ENCODE results near the gene CEP290.
"Not testable (repeated sequence)": the region's sequence is repeated elsewhere in the genome, so short reads cannot be mapped to it uniquely, and the experiment has no call there.

The CEP290 gene

DNA sequence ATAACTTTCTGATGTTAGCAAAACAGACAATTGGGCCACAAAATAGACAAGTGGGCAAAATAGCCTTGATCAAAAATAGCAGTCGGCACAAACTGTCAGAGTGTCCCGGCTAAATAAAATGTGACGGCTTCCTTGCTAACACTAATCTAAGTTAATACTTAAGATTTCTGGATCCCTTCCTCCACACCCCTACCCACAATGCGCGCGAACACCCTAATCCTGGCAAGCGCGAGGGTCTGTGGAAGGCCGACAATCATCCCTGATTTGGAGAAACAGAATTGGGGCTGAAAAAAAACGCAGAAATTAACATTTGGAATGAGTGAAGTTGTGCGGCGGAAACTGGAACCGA is 489 bp downstream of the CEP290 start:
- DNase-seq (ENCODE audit: low read depth), result no peak

DNA sequence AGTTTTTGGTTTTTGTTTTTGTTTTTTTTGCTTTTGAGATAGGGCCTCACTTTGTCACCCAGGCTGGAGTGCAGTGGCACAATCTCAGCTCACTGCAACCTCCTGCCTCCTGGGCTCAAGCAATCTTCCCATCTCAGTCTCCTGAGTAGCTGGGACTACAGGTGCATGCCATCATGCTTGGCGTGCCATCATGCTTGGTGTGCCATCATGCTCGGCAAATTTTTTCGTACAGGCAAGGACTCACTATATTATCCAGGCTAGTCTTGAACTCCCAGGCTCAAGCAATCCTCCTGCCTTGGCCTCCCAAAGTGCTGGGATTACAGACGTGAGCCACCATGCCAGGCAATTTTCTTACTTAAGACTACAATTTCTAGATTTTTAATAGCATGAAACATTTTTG is 2.2 kb downstream of the CEP290 start:
- not testable (repeated sequence) for DNase-seq (ENCODE audit: low read depth)

DNA sequence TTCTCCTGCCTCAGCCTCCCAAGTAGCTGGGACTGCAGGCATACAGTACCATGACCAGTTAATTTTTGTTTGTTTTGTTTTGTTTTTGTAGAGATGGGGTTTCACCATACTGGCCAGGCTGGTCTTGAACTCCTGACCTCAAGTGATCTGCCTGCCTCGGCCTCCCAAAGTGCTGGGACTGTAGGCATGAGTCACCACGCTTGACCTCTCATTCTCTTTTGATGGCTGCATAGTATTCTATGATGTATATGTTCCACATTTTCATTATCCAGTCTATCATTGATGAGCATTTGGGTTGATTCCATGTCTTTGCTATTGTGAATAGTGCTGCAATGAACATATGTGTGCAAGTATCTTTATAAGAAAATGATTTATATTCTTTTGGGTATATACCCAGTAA is 8.7 kb downstream of the CEP290 start:
- not testable (repeated sequence) for DNase-seq (ENCODE audit: low read depth)

DNA sequence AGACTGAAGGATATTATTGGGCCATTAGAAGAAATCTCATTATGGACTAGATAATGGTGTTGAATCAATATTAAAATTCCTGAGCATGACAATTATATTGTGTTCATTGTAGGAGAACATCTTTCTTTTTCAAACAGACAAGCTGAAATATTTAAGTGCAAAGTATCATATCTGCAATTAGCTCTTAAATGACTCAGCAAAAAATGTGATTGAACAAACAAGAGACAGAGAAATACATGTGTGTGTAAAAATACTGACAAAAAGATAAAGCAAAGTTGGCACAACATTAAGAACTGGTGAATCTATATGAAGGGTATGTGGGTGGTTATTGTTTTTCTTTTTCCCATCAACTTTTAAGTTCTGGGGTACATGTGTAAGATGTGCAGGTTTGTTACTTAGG is 9.5 kb downstream of the CEP290 start:
- no peak for DNase-seq (ENCODE audit: low read depth)

DNA sequence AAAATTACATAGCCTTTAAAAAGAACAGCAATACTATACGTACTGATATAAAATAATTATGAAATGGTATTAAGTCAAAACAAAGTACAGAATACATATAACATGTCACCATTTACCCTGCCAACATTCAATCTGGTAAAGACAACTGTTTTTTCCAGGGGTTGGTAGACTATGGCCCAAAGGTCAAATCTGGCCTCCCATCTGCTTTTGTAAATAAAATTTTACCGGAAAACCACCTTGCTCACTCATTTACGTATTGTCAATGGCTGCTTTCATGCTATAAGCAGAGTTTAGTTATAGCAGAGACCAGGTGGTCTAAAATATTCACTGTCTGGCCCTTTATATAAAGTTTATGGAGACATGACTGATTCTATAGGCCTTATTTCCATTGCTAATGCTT is 14.0 kb downstream of the CEP290 start:
- no peak for DNase-seq (ENCODE audit: low read depth)

DNA sequence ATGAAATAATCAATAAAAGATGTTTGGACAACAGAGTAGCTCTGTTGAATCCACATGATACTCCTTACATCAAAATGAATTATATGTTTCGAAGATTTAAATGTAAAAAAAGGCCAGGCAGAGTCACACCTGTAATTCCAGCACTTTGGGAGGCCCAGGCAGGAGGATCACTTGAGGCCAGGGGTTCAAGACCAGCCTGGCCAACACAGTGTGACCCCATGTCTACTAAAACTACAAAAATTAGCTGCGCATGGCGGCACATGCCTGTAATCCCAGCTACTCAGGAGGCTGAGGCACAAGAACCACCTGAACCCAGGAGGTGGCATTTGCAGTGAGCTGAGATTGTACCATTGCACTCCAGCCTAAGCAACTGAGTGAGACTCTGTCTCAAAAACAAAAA is 14.8 kb downstream of the CEP290 start:
- no peak for DNase-seq (ENCODE audit: low read depth)

DNA sequence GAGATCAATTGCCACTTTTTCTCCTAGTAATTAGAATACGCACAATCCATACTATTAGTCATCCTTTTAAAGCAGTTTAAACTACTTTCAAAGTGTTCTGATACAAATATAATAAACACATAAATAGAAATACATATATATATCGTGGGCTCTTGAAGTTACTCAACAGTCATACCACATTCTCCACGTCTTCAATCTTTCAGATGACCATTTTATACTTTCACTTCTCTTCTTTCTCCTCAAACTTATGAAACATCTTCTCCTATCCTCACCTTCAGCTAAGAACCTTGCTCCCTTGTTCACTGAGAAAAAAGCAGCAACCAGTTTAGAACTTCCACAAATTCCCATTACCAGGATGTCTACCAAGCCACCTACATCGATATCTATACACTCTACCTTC is 19.2 kb downstream of the CEP290 start:
- no peak for DNase-seq (ENCODE audit: low read depth)

DNA sequence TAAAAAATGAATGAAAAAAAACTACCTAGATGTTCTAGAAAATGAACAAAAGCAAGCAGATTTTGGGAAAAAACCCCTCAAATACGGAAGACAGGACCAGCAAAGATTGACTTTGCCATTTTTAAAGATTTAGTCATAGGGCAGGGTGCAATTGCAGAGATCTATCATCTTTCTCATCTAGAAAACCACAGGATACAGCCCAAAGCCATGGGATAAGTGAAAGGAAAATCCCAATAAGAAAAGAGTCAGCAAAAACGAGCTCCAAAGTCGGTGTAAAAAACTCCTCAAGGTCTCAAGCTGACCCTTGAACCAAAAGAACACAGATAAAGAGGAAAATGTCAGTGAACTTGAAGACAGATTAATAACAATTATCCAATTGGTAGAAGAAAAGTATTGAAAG is 28.0 kb downstream of the CEP290 start:
- no peak for DNase-seq (ENCODE audit: low read depth)

DNA sequence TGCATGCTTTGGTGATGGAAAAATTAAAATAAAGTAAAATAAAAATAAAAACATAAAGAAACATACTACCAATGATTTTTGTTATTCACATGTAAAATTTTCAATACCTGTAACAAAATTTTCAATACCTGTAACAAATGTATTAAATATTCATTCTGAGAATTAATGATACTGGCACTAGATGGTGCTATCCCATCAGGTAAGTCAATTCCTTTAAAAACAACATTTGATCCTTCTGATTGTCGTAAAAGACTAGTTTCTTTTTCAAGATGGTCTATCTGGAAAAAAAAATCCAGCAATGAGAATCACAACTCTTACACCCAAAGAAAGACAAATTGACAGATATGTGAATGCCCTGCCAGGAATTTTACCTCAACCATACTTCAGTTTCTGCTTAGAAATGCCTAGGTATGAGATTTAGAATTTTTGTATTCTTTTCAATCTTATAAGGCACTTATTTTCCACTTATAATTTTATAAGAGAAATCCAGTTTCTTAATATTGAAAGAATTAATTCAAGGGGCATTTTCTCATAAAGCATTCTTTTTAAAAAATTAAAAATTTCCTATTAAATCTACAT is 30.7 kb downstream of the CEP290 start:
- DNase-seq (ENCODE audit: low read depth), result no peak

DNA sequence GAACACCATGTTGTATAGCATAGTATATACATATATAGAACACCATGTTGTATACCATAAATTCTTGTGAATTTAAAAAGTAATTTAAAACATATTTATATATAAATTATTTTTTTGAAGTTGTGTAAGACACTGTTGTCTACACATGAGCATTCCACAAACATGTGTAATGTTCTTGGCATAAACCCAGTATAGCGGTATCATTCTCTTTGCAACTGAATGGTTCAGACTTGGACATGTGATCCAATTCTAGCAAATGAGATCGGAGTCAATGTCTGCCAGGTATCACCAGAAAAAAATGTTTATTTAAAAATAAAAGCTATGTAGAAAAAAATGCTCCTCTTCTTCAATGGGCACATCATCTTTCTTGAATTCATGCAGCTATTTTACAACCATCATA is 33.9 kb downstream of the CEP290 start:
- no peak for DNase-seq (ENCODE audit: low read depth)

DNA sequence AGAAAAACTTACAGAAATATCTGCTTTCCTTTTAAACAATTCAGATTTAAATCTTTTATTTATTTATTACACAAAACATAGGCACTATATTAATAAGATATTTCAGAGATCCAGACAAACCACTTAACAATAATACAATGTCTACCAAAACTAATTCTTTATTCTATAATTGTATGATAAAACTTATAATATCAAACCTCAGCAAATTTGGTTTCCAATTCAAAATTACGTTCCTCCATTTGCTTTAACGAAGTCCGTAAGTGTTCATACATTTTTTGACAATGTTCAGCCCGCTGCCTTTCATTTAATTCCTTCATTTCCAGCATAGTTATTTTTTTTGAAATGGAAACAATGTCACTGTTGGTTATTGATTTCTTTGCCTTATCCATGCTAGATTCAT is 48.3 kb downstream of the CEP290 start:
- DNase-seq (ENCODE audit: low read depth), result no peak

DNA sequence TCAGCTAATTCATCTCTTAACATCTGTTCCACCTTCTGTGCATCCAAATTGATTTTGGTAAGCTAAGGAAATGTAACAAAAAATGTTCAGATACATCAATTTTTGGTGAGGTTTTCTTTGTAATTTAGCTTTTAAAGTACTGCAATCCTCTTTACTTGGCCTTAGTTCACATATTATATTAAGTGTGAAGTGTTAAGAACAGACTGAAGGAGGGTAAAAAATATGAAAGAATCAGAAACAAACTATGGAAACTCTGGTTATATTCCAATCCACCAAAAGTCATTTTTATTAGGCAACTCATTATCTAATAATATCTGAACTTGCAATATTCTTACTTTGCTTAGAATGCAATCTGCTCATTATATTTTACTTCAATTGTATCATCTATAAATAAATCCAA is 49.1 kb downstream of the CEP290 start:
- DNase-seq (ENCODE audit: low read depth), result no peak

DNA sequence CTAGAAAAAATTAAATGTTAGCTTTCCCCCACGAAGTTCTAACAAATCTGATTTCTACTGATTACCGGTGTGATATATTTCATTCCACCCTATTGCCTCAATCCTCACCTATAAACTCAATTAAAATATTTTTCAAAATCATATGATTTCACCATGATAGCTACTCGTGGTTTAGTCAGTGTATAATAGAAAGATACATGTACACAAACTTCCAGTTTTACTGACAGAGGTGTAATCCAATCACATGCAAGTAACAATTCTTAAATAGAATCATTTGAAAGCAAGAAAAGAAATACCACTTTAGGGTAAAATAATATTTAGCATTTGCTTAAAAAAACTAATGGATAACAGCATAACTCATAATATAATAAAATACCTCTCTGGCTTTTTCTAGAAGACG is 57.7 kb downstream of the CEP290 start:
- no peak for DNase-seq (ENCODE audit: low read depth)

DNA sequence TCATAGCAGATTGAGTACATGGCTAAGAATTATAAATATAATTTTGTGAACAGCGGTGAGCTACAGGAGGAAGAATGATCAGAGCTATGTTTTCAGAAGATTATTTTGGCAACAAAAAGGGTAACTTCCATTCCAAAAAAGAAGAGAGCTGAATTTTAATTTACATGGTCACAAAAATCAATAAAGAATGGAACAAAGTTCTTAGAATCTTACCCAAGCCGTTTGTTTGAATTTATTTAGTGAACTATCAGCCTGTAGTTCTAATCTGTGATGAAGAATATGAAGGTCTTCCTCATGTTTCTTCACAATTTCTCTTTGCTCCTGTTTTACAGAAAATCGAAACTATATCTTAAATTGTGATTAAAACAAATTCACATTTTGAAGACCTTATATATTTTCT is 58.3 kb downstream of the CEP290 start:
- DNase-seq (ENCODE audit: low read depth), result no peak

DNA sequence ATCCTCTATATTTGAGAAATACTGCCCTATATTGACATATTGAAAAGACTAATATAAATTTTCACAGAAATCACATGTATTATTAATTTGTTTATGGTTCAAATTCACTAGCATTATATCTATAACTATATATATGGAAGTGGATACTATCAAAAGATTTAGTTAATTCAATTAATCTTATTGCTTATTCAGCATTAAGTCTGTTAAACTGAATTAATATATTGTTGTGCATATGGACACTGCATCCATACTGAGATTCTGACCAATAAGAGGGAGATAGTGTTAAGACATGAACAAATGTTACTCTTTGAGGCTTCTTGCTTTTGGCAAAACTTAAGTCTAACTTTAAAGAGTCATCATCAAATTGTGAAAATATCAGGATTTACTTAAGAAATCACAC is 60.6 kb downstream of the CEP290 start:
- no peak for DNase-seq (ENCODE audit: low read depth)

DNA sequence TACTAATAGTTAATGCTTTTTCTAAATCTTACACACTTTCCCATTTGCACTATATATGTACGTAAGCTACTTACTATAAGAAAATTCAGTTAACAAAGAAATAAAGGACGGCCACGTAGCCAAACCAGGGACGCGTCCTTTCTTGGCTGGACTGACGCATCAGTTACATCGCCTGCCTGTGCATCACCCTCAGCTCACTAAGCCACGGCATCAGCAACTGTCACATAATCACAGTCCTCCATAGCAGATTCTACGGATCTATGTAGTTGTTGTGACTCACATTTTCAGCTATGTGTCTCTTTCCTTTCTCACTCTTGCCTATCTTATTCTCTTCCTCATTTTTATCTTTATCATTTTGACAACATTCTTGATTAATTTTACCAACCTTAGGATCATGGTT is 74.6 kb downstream of the CEP290 start:
- no peak for DNase-seq (ENCODE audit: low read depth)

DNA sequence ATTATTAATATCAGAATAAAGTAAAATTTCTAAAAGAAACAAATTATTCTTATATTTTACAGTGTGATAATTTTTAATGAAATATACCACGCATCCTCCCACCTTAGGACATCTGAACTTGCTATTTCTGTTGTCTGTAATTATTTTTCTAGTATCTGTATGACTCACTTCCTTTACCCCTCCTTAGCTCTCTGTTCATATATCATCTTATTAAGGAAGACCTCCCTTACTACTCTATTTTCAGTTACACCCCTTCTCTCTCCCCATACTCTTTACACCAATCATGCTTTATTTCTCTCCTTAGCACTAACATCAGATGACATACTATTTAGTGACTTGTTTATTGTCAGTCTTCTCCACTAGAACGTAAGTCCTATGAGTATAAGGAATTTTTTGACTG is 78.5 kb downstream of the CEP290 start:
- DNase-seq (ENCODE audit: low read depth), result no peak

DNA sequence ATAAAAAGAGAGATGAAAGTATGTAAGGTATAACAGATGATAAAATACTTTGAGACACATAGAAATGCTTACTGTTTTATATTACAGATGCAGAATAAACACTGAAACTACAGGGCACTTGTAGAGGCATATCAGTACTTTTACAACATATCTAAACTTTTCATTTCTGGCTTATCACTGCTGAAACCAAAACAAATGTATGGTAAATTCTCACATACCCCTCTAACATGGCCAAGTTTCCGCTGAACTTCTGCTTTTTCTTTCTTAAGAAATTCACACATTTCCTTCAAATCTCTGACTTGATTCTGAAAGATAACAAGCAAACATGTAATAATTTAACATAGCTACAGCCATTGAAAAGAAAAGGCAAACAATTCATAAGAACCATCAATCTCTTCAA is 79.4 kb downstream of the CEP290 start:
- DNase-seq (ENCODE audit: low read depth), result no peak

DNA sequence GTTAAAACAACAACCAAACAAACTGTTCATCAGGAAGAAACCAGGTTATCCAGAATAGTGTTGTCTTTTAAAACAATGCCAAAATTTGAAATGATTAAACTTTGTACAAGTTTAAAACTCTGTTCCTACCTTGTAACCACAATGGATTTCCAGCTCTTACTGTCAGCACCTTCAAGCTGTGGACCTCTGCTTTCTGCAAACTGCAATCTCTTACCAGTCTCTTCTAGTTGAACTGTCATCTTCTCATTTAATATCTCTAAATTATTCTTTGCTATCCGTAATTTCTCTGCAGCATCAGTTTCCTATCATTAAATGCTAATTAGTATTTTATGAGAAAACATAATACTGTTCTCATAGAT is 83.2 kb downstream of the CEP290 start:
- DNase-seq (ENCODE audit: low read depth), result no peak

DNA sequence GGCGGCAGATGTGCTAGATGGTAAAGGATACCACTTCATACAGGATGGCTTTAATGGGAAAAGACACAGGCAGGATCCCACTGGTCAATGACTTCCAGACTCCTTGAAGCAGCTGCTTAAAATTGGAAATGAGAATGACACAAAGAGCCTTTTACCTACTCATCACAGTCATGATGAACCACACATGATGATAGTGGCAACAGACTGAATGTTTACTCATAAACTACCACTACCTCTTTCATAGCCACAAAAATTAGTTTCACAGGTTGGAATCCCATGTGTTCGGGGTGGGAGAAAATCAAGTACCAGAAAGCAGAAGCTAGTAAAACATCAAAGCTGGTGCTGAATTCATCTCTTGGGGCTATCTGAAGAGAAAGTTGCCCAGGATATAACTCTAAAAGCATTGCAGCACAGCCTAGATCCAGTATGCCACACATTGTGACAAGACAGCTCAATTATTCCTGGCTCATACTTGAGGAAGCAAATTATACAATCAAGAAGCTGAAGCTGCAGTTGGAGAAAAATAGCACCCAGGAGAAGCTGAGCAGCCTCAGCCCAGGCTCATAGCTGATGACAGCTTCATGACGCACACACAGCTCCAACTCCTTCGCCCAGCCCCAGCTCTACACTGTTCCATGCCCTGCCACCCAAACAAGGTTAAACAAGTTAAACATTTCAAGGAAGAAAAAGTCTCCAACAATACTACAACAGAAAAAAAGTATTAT is 83.7 kb downstream of the CEP290 start:
- DNase-seq (ENCODE audit: low read depth), result no peak

DNA sequence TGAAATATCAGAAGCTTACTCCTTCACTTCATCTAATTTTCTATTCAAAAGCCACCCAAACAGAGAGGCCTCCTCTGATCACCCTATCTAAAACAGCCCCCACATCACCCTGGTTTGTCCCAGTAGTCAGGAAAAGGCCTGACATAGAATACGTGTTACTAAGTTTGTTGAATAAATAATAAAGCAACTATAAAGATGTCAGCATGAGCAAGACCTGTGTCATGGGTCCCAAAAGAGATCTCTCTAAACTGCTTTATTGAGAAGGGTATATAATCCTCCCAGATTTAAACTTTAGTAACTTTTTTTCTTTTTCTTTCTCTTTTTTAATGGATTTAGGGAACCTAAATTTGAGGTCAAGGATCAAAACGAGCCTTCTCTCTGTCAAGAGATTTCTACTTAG is 85.3 kb downstream of the CEP290 start:
- no peak for DNase-seq (ENCODE audit: low read depth)

DNA sequence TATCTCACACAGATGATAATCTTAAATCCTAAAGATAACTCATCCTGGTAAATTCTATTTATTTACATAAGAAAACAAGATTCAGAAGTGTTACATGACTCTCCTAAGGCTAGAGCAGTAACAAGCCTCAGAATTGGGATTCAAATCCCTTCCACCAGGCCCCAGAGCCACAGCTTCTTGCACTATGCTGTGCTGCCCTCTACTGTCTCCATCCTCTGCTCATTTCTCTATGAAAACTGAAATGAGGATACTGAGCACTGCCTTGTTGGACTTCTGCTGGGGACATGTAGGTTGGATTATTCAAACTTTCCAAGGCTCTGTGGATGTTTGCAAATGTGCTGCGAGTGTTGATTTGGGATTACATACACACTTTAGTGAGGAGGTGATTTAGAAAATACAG is 89.2 kb downstream of the CEP290 start:
- DNase-seq (ENCODE audit: low read depth), result no peak

DNA sequence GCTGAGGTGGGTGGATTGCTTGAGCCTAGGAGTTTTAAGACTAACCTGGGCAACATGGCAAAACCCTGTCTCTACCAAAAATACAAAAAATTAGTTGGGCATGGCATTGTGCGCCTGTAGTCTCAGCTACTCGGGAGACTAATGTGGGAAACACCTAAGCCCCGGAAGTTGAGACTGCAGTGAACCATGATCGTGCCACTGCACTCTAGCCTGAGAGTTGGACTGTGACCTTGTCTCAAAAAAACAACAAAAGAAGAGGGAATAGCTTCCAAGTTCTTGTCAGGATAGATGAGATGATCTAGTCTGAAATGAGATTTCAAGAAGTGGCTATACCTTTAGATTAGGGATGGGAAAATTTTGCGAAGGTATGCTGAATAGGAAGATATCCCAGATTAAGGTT is 97.9 kb downstream of the CEP290 start:
- no peak for DNase-seq (ENCODE audit: low read depth)

DNA sequence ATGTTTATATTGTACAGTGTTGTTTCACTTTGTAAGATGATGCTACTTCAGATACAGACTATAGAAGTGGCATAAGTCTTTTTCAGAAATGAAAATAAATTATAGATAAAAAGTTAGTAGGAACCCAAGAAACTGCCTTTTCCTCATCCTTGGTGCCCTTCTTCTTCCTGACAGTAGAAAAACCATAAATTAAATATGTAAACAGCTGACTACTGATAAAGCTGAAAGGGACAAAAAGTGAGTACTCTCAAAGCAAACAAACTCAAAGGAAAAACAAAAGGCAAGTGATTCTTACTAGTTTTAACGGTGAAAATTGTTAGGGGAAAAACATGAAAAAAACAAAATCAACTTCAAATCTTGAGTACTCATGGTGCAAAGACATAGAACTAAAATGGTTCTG is 104.1 kb downstream of the CEP290 start:
- DNase-seq (ENCODE audit: low read depth), result no peak

All from T-helper 22 cell (primary cell).